Measurements from ENCODE around the gene AACS.
"Not testable (repeated sequence)": the region's sequence is repeated elsewhere in the genome, so short reads cannot be mapped to it uniquely, and the experiment has no call there.

AACS gene

DNA sequence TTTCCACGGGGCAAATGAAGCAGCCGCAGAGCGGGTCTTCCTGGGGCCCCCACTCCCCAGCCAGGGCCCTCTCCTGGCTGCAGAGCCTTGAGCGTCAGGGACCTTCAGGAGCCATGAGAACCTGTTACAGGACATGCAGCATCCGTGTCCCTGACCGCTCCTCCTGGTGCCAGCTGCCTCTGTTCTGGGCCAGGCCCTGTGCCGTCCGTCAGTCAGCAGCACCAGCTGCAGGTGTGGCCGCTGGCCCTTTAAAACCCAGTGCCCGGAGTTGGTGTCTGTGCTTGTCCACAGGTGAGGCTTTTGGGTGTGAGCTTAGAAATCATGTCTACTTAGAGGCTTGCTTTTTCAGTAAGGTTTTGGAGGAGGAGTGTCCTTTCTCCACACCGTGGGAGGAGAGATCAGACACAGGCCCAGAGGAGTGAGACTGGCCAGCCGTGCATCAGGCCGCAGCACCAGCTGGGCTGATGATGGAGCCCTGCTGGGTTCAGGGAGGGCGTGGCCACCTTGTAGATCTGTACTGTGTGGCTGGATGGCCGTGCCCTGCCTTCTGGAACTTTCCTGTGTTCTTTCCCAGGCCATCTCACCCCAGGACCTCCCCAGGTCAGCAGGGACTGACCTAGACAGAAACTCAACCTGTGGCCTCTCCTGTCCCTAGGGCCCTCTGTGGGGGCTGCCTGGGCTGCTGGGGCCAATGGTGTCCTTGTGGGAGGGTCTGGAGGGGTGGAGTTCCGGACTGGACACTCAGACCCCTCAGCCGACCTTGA, 27.1 kb downstream of the AACS start:
- DNase-seq (ENCODE audit: low read depth): no peak

DNA sequence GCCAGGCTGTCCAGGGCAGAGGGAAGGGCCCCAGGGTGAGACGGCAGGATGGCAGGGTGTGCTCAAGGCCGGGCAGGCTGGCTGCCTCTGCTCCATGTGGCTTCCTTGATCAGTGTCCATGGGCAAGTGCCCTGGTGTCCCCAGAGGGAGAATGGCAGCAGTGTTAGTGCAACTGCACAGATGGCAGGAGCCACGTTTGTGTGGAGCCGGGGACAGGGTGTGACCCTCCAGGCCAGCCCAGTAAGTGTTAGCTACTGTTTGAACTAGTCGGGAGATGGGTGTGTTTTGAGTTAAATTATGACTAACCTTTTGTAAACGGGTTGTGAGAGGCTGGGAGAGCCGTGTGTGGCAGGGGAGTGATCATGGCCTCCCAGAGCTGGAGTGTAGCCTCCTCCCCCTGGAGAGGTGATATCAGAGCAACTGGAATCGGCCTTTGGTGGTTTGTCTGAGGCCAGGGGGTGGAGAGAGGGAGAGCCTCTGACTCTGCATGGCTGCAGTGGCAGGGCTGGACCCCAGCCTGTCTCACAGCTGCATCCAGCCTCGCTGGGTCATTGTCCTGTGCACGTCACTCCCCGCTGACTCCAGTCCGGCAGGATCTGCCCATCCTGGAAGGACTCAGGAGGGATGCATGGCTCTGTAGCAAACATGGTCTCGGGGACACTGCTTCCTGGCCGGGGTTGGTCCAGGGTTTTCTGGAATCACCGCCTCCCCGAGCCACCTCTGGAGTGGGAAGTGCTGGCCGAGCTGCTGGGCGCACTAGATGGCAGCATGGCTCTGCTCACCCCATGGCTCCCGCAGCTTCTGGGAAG, 27.8 kb downstream of the AACS start:
- DNase-seq (ENCODE audit: low read depth): no peak

DNA sequence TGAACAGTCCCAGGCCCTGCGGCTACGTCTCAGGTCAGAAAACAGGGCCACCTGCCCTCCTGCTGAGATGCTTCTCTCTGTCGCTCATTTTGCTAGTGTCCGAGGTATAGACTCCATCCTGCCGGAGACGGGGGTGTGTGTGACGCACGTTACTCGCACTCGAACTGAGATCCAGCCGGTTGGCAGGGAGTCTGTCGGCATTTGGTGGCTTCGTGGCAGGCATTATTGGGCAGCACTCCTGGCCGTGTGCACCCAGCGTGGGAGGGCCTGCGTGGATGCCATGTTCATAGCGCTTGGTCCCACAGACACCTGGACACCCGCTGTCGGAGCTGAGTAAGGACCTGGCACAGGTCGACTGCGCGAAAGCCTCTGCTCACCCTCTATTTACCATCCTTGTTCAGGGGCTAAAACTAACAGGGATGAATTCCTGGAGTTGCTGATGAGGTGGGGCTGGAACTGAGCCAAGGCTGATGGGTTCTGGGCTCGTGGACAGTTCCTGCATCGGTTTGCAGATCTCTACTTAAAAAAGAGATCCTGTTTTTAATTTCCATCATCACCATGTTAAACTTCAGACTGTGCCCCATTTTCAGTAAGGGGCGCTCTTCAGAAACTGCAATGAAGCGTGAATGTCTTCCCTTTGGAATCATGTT, 28.6 kb downstream of the AACS start:
- DNase-seq (ENCODE audit: low read depth): no peak

DNA sequence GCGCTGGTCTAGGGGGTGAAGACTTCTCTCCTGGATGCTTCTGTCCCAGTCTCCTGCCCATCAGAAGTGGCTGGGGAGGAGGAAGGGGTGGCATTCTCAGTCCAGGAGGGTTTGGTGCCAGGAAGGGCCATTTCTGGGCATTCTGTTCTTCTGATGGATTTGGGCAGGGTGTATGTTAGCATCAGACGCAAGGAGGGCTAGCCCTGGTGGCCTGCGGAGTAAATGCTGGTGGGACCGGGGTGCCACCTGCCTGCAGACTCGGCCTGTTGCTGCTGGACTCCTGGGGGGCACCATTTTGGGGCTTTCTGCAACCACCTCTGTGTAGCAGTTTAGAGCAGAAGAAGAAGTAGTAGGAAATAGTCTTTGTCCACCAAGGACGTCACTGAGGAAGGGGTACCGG, 31.7 kb downstream of the AACS start:
- no peak for DNase-seq (ENCODE audit: low read depth)

DNA sequence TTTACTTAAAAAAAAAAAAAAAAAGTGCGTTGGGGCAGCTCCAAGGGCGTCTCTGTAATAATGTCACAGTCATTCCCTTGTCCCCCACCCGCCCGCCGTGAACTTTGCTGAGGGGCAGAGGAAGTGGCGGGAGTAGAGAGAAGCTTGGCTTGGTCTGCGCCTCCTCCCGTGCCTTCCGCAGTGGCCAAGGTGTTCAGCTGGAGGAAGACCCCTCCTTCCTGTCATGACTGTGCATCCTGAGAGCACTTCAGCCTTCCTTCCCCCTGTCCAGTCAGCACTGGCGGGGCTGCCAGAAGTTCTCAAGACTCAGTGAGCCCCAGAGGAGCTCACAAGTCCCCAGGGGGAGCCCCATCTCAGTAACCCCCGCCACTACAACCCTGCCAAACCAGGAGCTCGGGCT, 32.2 kb downstream of the AACS start:
- no peak for DNase-seq (ENCODE audit: low read depth)

DNA sequence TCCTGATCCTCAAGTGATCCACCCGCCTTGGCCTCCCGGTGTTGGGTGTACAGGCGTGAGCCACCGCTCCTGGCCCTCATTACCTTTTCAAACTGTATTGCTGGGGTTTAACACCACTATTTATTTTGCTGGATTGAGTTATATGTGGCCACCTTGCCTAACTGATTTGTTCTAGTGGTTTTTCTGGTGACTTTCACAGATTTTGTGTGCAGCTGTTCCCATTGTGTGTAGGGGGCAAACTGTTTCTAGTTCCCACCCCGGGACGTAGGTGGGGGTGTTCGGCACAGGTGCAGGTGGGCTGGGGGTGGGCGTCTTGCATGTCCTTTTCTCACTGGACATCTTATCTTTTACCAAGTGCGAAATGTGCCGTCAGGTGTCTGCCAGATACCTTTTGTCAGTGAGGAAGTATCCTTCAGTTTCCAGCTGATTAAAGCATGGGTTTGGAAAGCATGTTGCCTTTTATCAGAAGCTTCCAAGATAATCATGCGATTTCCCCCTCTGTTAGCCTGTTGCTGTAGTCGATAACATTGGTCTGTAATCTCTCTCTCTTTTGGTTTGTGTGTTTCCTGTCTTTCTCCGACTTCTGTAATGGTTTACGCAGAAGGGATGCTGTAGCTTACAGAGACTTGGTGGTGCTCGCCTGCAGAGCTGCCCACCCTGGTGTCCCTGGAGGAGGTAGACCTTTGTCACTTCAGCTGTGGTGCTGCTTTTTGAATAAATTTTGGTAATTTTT, 33.6 kb downstream of the AACS start:
- DNase-seq (ENCODE audit: low read depth): no peak

DNA sequence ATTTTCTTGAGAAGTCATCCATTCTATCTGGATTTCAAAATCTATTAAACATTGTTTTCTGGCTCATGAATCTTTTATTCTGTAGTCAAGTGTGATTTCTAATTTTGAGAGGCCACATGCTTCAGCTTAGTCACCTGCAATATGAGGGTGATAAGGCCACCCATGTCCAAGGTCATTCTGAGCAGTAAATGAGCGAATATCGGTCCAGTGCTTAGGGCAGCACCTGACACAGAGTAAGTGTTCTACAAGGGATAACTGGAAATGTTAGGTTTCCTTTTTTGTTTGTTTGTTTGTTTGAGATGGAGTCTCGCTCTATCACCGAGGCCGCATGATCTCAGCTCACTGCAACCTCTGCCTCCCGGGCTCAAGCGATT, 34.2 kb downstream of the AACS start:
- DNase-seq (ENCODE audit: low read depth): no peak

DNA sequence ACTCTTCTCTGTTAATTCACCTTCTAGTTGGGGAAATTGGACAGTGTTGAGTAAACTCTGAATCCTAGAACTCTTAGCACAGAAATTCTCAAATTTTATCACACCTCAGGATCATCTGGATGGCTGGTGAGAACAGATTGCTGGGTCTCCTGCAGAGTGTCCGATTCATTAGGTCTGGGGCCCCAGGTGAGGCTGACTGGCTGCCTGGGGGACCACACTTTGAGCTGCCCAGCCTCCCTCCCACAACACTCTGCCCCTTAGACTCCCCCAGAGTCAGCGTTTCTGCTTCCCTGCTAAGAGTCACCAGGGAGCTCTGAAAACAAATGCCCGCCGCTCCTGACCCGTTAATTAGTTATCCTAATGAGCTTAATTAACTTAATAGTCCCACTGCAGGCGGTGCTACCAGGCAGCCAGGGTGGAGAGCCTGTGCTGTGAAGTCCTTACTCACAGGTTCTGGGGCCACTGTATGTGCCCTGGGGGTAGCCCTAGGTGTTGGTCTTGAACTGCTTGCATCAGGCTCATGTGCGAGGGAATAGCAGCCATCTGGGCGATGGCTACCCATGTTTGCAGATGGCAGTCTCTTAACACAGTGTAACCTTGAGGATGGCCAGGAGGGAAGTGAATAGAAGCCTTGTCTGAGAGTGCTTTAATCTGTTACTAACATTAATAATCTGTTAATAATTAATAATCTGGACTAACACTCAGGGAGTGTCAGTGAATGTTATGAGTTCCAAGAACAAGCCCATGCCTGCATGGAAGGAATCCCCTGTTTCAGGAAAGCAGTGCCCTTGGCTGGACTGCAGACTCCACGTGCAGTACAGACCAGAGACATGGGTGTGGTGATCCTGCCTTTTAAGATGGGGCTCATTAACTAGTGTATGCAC, 35.6 kb downstream of the AACS start:
- DNase-seq (ENCODE audit: low read depth): no peak

DNA sequence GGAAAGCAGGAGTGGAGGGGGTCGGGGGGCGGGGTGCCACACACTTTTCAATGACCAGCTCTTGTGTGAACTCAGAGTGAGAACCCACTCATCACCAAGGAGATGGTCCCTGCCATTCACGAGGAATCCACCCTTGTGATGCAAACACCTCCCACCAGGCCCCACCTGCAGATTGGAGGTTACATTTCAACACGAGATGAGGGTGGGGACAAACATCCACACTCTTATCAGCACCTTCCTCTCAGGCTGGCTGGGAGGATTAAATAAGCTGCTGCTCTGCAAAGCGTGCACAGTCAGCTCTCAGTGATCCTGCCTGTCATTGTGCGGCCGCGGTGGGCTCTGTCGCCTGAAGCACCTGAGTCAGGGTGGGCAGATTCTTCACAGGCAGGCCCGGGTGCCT, 39.7 kb downstream of the AACS start:
- no peak for DNase-seq (ENCODE audit: low read depth)

DNA sequence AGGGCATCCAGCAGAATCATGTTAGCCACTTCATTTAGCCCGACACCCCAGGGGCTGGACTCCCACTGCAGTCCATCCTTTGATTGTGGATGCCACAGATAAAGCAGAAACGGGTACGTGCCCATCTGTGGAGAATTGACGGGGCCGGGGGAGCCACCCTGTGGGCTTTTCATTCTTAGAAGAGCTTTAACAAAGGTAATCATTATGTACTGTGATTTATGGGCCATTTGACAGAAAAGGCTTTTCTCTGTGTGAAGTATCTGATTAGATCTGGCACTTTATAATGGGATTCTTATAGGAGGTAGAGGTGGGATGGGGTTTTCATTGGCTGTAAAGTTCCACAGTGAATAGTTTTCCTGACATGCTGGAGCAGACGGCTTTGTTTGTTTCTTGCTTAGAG, 40.4 kb downstream of the AACS start:
- DNase-seq (ENCODE audit: low read depth): no peak

DNA sequence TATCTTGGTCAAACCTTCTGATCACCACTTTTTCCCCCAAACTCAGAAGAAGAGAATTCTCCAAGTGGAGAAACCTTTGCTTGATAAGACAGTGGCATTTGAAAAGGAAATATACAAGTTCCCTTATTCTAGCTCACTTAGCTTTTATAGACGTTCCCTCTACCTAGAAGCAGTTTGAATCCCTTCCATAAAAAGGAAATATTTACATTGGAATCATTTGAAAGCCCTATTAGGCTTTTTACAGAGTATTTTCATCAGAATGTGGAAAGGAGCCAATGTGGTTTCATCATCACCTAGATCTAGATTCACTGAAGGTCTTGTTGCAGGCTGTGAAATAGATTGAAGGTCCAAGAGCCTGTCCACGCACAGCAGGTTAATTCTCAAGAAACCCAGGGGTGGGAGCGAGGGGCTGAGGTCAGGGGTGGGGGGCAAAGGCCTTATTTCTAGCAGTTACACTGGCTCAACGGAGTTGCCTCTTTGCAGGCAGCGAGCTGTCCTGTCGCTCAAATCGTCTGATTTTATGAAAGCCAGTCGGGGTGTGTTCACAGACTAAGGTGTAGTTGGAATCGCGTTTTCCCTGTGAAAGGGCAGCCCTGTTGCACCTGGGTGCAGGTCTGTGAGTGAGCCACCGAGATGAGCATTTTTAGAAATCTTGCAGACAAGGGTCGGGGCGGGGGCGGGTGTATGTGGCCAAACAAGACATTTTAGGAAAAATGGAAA, 45.6 kb downstream of the AACS start:
- no peak for DNase-seq (ENCODE audit: low read depth)

DNA sequence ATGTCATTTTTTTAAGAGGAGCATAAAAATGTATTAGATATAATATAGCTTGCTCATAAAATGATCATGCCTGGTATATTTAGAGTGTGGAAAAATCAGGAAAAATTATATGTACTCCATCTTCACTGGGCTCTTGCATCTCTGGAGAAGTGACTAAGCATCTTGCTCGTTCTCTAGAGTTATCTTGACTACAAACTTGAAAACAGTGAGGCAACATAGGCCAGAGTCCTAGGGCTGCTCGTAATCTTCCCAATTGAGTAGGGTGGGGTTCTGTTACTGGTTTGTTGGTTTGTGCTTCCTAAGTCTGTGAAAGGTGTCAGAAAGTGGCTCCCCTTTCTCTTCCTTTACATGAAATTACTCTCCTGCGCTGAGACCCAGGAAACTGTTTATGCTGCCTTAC, 46.2 kb downstream of the AACS start:
- no peak for DNase-seq (ENCODE audit: low read depth)

DNA sequence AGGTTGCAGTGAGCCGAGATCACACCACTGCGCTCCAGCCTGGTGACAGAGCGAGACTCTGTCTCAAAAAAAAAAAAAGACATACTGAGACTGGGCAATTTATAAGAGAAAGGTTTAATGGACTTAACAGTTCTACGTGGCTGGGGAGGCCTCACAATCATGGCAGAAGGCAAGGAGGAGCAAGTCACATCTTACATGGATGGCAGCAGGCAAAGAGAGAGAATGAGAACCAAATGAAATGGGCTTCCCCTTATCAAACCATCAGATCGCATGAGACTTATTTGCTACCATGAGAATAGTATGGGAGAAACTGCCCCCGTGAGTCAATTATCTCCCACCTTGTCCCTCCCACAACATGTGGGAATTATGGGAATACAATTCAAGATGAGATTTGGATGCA, 47.4 kb downstream of the AACS start:
- not testable (repeated sequence) for DNase-seq (ENCODE audit: low read depth)

DNA sequence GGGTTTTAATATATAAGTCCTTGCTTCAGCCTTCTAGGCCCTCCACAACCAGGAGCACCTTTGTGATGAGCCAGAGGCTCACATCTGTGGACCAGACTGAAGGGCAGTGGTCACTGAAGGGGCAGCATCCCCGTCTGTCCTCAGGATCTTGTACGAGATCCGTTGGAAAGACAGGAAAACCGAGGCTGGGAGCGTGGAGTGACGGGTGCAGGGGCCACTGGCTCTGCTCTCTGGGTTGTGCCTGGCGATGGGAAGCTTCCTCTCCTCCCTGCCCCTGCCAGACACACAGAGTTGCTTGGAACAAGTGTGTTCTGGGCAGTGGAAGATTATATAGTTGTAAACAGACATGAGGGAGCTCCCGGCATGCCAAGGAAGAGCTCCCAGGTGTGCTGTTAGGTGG, 48.0 kb downstream of the AACS start:
- no peak for DNase-seq (ENCODE audit: low read depth)

DNA sequence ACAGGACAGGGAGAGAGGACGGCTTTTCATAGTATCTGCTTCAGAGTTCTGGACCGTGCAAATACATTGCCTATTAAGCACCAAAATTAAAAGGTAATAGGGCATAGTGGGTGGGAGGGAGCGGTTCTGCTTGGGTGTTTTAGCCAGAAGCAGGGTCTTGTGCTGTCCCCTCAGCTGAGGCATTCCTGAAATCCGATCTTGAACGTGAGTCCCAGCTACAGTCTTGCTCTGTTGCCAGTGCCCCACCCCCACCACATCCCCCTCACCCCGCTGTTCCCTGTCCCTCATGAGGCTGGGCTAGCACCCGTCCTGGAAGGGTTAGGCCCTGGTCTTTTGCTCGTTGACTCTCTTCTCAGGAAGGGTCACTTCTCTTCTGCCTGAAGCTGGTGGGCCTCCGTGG, 48.6 kb downstream of the AACS start:
- DNase-seq (ENCODE audit: low read depth): no peak

DNA sequence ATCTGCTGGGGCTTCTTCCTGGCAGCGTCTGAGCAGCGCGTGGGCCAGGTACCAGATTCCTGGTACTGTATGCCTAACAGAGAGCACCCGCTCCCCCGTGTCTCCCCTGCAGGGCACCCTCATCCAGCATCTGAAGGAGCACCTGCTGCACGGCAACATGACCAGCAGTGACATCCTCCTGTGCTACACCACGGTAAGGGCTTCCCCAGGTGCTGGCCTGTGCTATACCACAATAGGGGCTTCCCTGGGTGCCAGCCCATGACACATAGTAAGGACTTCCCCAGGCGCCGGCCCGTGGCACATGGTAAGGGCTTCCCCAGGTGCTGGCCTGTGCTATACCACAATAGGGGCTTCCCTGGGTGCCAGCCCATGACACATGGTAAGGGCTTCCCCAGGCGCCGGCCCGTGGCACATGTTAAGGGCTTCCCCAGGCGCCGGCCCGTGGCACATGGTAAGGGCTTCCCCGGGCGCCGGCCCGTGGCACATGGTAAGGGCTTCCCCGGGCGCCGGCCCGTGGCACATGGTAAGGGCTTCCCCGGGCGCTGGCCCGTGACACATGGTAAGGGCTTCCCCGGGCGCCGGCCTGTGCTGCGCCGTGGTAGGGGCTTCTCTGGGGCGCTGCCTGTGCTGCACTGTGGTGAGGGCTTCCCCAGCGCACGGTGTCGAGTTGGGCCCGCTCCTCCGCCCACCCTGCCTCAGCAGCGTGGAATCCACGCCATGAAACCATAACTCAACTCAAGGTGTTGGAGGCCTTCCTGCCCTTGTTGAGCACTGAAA, 49.3 kb downstream of the AACS start:
- DNase-seq (ENCODE audit: low read depth): no peak

DNA sequence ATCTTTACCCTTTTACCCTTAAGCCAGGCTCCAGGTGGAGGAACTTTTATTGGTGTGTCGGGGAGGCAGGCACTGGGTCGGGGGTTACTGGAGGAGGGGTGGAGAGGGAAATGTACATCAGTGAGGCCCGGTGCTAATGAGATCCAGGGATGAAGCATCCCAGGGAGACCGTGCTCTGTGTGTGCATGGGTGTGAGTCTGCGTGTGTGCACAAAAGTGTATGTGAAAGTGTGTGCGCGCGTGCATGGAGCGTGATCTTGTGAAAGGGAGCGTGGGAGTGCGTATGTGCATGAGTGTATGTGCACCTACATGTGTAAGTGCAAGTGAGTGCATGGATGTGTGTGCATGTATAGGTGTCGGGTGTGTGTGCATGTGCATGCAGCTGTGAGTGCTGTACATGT, 55.3 kb downstream of the AACS start:
- no peak for DNase-seq (ENCODE audit: low read depth)

DNA sequence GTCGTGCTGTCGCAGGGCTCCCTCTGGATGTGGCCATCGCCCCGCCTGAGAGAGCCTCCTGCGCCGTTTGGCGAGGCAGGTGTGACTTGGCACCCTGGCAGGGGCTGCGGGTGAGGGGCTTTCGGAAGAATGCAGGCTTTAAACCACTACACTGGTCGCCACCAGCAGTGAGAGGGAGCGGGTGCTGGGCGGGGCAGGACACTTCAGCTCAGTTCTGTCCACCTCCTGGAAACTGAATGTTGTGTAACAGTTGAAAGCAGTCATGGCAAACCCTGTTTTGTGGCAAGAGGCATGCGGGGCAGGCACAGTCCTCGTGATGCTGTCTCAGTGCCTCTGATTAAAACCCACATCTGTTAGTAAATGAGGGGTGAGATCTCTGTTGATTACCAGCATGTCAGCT, 55.9 kb downstream of the AACS start:
- DNase-seq (ENCODE audit: low read depth): no peak

DNA sequence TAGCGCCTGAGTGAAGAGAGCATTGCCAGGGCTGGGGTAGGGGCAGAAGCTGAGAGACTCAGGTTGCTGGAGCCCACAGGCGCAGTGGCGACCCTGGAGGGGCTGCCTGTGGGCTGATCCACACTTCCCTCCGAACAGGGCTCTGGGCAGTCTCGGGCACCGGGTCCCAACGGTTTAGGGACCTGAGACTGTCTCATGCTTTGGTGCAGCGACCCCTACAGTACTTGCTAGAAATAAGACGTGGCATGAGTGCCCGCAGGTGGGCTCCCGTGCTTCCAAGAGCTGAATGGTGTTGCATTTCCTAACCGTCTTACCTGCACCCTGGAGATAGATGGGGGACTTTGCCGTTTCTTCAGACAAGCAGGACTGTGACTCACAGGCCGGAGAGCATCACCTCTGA, 57.4 kb downstream of the AACS start:
- no peak for DNase-seq (ENCODE audit: low read depth)

DNA sequence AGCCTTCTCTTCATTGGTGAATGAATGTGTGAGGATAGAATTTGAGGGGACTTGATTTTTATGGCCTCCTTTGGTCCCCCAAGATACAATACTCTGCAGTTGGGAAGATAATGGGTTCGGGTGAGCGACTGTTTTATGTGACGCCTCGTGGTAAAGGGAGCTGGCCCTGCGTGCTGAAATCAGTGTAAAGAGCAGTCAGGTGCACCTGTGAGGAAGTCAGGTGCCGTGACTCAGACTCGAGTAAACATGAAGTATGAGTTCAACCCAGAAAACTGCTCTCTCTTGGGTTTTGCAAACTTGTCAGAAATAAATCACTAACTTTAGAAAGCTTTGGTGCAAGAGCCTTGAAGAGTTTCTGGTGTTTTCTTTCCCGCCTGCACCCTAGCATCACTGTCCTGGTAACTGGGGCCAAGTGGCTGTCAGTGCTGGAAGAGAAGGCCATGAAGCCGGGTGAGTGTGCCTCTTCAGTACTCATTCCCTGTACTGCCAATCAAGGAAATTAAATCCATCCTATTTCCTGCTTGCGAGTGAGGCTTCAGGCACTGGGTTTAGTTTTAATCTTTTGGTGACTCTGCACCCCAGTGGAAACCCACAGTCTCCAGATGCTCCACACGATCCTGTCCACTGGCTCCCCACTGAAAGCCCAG, 59.2 kb downstream of the AACS start:
- no peak for DNase-seq (ENCODE audit: low read depth)
